Effector memory CD4-positive, alpha-beta T cell (primary cell): ENCODE results near the gene PROM2.

ENCODE experiments used
- DNase-seq, 3 donors: peaks; one replicate each; pipeline ENCODE4 v3.0.0-alpha.2; 2020
- H3K27ac ChIP-seq: 2 replicates; pipeline ENCODE4 v1.7.0; 2013; ENCODE audit warnings: mild to moderate bottlenecking, low read length, moderate library complexity; ENCODE audit not compliant: insufficient read depth, poor library complexity, severe bottlenecking
- H3K27me3 ChIP-seq: replicated peaks from 2 replicates; pipeline ENCODE4 v1.7.0; 2013; ENCODE audit warnings: mild to moderate bottlenecking, low read length; ENCODE audit not compliant: insufficient read depth, control insufficient read depth, poor library complexity, severe bottlenecking
- H3K36me3 ChIP-seq: 2 replicates; pipeline ENCODE4 v1.7.0; 2013; ENCODE audit warnings: mild to moderate bottlenecking, low read length, moderate library complexity; ENCODE audit not compliant: control insufficient read depth, insufficient read depth
- H3K4me1 ChIP-seq: 2 replicates; pipeline ENCODE4 v1.7.0; 2013; ENCODE audit warnings: low read length, mild to moderate bottlenecking; ENCODE audit not compliant: control insufficient read depth, insufficient read depth, poor library complexity, severe bottlenecking
- H3K4me3 ChIP-seq: 2 replicates; pipeline ENCODE4 v1.7.0; 2013; ENCODE audit warnings: low read length, low read depth, mild to moderate bottlenecking; ENCODE audit not compliant: insufficient read depth, poor library complexity, severe bottlenecking
- H3K9me3 ChIP-seq: 2 replicates; pipeline ENCODE4 v1.7.0; 2013; ENCODE audit warnings: mild to moderate bottlenecking, low read length, moderate library complexity; ENCODE audit not compliant: control insufficient read depth

Gene PROM2

GRCh38 chr2:95328358-95329125 is 54.3 kb downstream of the PROM2 start:
- Histone ChIP-seq H3K36me3 (no peaks in the 10 kb centered on the region), H3K27me3 (no peaks in the 10 kb centered on the region), H3K4me1 (no peaks in the 10 kb centered on the region), H3K9me3 (no peaks in the 10 kb centered on the region), H3K27ac (no peak overlapping the region), H3K4me3 (no peak overlapping the region)
- DNase-seq = no peak

- Histone ChIP-seq H3K27ac (no peak overlapping the region), H3K27me3 (no peaks in the 10 kb centered on the region), H3K9me3 (no peaks in the 10 kb centered on the region), H3K4me3 (no peak overlapping the region), H3K4me1 (no peaks in the 10 kb centered on the region), H3K36me3 (no peaks in the 10 kb centered on the region)
- DNase-seq = no peak
Observed at GRCh38 chr2:95329401-95329800, 55.2 kb downstream of the PROM2 start.

- H3K27ac ChIP-seq = no peak overlapping the region
- no peaks in the 10 kb centered on the region for H3K9me3 ChIP-seq
- no peaks in the 10 kb centered on the region for H3K36me3 ChIP-seq
- H3K27me3 ChIP-seq = no peaks in the 10 kb centered on the region
- H3K4me3 ChIP-seq = no peak overlapping the region
- H3K4me1 ChIP-seq = no peaks in the 10 kb centered on the region
- DNase-seq = no peak
Observed at GRCh38 chr2:95329891-95330793, 55.9 kb downstream of the PROM2 start.

GRCh38 chr2:95330794-95331338 is 56.6 kb downstream of the PROM2 start:
- DNase-seq = no peak
- Histone ChIP-seq H3K27ac (no peak overlapping the region), H3K9me3 (no peaks in the 10 kb centered on the region), H3K27me3 (no peaks in the 10 kb centered on the region), H3K36me3 (no peaks in the 10 kb centered on the region), H3K4me1 (no peaks in the 10 kb centered on the region), H3K4me3 (no peak overlapping the region)

GRCh38 chr2:95331606-95332005 is 57.4 kb downstream of the PROM2 start:
- no peaks in the 10 kb centered on the region for H3K4me1 ChIP-seq

GRCh38 chr2:95332036-95332435 is 57.8 kb downstream of the PROM2 start:
- no peak for DNase-seq
- no peak overlapping the region for H3K4me3 ChIP-seq
- no peaks in the 10 kb centered on the region for H3K36me3 ChIP-seq
- H3K9me3 ChIP-seq = no peaks in the 10 kb centered on the region
- H3K4me1 ChIP-seq = no peaks in the 10 kb centered on the region
- no peaks in the 10 kb centered on the region for H3K27me3 ChIP-seq
- H3K27ac ChIP-seq = no peak overlapping the region

More at GRCh38 chr2:95331606-95332005, 57.4 kb downstream of the PROM2 start:
- no peaks in the 10 kb centered on the region for H3K9me3 ChIP-seq
- H3K27me3 ChIP-seq = no peaks in the 10 kb centered on the region
- no peaks in the 10 kb centered on the region for H3K36me3 ChIP-seq
- no peak overlapping the region for H3K4me3 ChIP-seq
- H3K27ac ChIP-seq = no peak overlapping the region
- no peak for DNase-seq

GRCh38 chr2:95333056-95333455 is 58.8 kb downstream of the PROM2 start:
- H3K4me1 ChIP-seq = no peaks in the 10 kb centered on the region
- no peak for DNase-seq

GRCh38 chr2:95333888-95334338 is 59.7 kb downstream of the PROM2 start:
- no peaks in the 10 kb centered on the region for H3K4me1 ChIP-seq
- no peaks in the 10 kb centered on the region for H3K9me3 ChIP-seq
- H3K36me3 ChIP-seq = no peaks in the 10 kb centered on the region
- DNase-seq = no peak
- no peak overlapping the region for H3K27ac ChIP-seq
- H3K4me3 ChIP-seq = no peak overlapping the region
- no peaks in the 10 kb centered on the region for H3K27me3 ChIP-seq

More at GRCh38 chr2:95333056-95333455, 58.8 kb downstream of the PROM2 start:
- Histone ChIP-seq H3K9me3 (no peaks in the 10 kb centered on the region), H3K36me3 (no peaks in the 10 kb centered on the region), H3K4me3 (no peak overlapping the region), H3K27me3 (no peaks in the 10 kb centered on the region), H3K27ac (no peak overlapping the region)

GRCh38 chr2:95334916-95335641 is 60.8 kb downstream of the PROM2 start:
- Histone ChIP-seq H3K4me3 (no peak overlapping the region), H3K27me3 (no peaks in the 10 kb centered on the region), H3K4me1 (no peaks in the 10 kb centered on the region), H3K27ac (no peak overlapping the region), H3K9me3 (no peaks in the 10 kb centered on the region), H3K36me3 (no peaks in the 10 kb centered on the region)
- no peak for DNase-seq
